ENCODE measurements around the gene AMIGO1.

DNA sequence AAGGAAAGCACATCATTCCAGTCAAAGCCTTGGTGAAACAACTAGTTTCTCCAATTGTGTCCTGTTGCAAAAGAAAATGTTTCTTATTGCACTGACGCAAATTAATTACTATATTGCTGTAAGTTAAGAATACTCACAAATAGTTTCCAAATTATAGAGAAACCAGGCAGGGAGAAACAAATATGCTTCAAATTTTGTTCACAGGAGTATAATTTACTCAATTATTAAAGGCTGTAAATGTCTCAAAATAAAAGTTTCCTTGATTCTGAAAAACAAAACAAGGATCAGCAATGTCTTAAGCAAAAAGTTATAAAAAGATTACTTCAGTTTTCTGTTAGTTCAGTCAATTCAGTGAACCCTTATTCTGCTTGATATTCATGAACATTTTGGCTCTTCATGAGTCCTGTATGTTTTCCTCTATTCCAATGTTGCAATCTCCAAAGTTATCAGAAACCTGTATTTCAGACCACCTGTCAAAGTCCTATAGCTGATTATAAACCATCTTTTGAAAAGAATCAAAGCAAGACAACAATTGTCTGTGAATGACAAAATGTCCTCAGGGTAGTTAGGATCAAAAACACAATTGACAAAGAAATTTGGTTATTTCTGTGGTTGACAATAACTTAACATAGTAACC lies 54.9 kb downstream of the AMIGO1 start:
- no peak for TF ChIP-seq EP300 (IDR thresholded peaks at IDR 0.05)
- TF ChIP-seq, protein P1, sequence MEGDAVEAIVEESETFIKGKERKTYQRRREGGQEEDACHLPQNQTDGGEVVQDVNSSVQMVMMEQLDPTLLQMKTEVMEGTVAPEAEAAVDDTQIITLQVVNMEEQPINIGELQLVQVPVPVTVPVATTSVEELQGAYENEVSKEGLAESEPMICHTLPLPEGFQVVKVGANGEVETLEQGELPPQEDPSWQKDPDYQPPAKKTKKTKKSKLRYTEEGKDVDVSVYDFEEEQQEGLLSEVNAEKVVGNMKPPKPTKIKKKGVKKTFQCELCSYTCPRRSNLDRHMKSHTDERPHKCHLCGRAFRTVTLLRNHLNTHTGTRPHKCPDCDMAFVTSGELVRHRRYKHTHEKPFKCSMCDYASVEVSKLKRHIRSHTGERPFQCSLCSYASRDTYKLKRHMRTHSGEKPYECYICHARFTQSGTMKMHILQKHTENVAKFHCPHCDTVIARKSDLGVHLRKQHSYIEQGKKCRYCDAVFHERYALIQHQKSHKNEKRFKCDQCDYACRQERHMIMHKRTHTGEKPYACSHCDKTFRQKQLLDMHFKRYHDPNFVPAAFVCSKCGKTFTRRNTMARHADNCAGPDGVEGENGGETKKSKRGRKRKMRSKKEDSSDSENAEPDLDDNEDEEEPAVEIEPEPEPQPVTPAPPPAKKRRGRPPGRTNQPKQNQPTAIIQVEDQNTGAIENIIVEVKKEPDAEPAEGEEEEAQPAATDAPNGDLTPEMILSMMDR (IDR thresholded peaks at IDR 0.05): no peak
- no peak for TF ChIP-seq POLR2A (IDR thresholded peaks at IDR 0.05)
